GM12864 (cell line): ENCODE measurements around the gene TENT5A.

Experiments
- DNase-seq: peaks from one replicate; pipeline ENCODE4 v3.0.0-alpha.2; 2011; ENCODE audit warnings: low read depth
- H3K4me3 ChIP-seq: 2 replicates; pipeline ENCODE4 v1.5.1; 2011; ENCODE audit warnings: mild to moderate bottlenecking, low read depth, low read length, control low read depth
- TF ChIP-seq, protein P1 (sequence below): IDR thresholded peaks from 2 replicates; pipeline ENCODE4 v1.5.1; 2011; ENCODE audit warnings: low read depth, mild to moderate bottlenecking, moderate library complexity, low read length, control low read depth, inconsistent platforms; ENCODE audit errors: missing control alignments

Gene TENT5A

DNA sequence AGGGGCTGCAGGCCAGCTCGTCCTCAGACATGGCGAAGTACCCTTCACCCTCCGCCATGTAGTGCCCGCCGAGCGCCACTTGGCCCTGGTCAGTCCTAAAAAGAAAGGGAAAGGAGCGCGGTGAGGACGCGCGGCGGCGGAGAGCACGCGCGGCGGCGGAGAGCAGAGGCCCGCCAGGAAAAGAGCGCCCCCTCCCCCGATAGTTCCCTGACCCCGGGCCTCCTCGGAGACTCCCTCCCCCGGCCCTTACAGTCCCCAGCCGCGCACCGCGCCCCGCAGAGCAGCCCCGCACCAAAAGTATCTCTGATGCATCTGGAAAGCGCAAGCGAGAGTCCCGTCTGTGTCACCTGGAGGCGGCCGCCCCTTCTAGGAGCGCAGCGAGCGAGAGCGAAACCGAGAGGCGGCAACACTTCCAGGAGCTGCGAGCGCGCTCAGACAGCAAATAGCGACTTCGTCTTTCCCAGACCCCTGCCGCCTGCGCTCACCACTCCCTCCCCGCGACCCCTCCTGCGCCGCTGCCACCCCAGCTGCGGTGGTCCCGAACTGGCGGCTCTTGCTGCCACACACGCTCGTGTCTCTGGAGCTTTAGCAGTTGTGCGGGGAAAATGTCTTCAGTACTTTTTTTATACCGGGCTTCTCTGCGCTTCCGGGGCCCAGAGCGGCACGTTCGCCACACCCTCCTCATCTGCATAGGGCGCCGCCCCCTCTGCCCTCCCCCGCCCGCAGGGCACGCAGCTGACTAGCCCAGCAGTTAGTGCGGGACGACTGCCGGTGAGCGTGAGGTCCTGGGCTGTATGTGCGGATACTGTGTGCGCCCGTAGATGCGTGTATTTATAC lies at the start of gene TENT5A:
TSS of gene TENT5A (minus strand) at position 598 of the 837 bp plus-strand sequence. CDS start at position 58, 540 bp downstream.
- peak within 1 kb of the TSS; percentile 61 for H3K4me3 ChIP-seq
- TF ChIP-seq, protein P1, sequence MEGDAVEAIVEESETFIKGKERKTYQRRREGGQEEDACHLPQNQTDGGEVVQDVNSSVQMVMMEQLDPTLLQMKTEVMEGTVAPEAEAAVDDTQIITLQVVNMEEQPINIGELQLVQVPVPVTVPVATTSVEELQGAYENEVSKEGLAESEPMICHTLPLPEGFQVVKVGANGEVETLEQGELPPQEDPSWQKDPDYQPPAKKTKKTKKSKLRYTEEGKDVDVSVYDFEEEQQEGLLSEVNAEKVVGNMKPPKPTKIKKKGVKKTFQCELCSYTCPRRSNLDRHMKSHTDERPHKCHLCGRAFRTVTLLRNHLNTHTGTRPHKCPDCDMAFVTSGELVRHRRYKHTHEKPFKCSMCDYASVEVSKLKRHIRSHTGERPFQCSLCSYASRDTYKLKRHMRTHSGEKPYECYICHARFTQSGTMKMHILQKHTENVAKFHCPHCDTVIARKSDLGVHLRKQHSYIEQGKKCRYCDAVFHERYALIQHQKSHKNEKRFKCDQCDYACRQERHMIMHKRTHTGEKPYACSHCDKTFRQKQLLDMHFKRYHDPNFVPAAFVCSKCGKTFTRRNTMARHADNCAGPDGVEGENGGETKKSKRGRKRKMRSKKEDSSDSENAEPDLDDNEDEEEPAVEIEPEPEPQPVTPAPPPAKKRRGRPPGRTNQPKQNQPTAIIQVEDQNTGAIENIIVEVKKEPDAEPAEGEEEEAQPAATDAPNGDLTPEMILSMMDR: no peak
- DNase-seq: no peak

- TF ChIP-seq, protein P1: no peak
- no peak for DNase-seq
- H3K4me3 ChIP-seq: no peak overlapping the region
Observed at GRCh38 chr6:81801489-81801888, 49.0 kb upstream of the TENT5A start.

- DNase-seq: no peak
- TF ChIP-seq, protein P1: no peak
- no peak overlapping the region for H3K4me3 ChIP-seq
Observed at GRCh38 chr6:81800666-81801065, 48.2 kb upstream of the TENT5A start.

- H3K4me3 ChIP-seq: no peak overlapping the region
- DNase-seq: no peak
- TF ChIP-seq, protein P1: no peak
Observed at GRCh38 chr6:81799323-81799722, 46.8 kb upstream of the TENT5A start.

DNA sequence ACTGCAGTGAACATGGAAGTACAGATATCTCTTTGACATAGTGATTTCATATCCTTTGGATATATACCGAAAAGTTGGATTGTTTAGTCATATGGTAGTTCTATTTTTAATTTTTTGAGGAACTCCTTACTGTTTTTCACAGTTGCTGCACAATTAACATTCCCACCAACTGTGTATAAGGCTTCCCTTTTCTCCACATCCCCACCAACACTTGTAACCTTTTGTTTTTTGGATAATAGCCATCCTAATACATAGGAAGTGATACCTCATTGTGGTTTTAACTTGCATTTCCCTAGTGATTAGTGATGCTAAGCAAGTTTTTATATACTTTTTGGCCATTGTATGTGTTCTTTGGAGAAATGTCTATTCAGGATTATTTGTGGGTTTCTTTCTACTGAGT lies 45.1 kb upstream of the TENT5A start:
- TF ChIP-seq, protein P1: no peak
- H3K4me3 ChIP-seq: no peak overlapping the region
- DNase-seq: no peak

- TF ChIP-seq, protein P1: no peak
- DNase-seq: no peak
- no peak overlapping the region for H3K4me3 ChIP-seq
Observed at GRCh38 chr6:81795890-81796289, 43.4 kb upstream of the TENT5A start.

GRCh38 chr6:81793821-81794475 lies 41.5 kb upstream of the TENT5A start:
- TF ChIP-seq, protein P1: no peak
- H3K4me3 ChIP-seq: no peak overlapping the region
- DNase-seq: no peak
